Trophoblast cell (in vitro differentiated cells and primary cell): ENCODE data around the gene ORMDL3.

Experiments
- DNase-seq, 2 donors: peaks; one replicate each; pipeline ENCODE4 v3.0.0-alpha.2; 2016
- H2AFZ ChIP-seq: 2 replicates; pipeline ENCODE4 v1.6.1; 2013; ENCODE audit warnings: low read length, moderate library complexity, mild to moderate bottlenecking; ENCODE audit not compliant: insufficient read depth, poor library complexity
- H2AK5ac ChIP-seq: 2 replicates; pipeline ENCODE4 v1.6.1; 2013; ENCODE audit warnings: mild to moderate bottlenecking, low read length
- H2BK120ac ChIP-seq: 2 replicates; pipeline ENCODE4 v1.6.1; 2013; ENCODE audit warnings: low read length, mild to moderate bottlenecking, moderate library complexity; ENCODE audit not compliant: insufficient read depth, poor library complexity
- H2BK12ac ChIP-seq: 2 replicates; pipeline ENCODE4 v1.6.1; 2013; ENCODE audit warnings: mild to moderate bottlenecking, low read length, moderate library complexity
- H2BK5ac ChIP-seq: 2 replicates; pipeline ENCODE4 v1.6.1; 2013; ENCODE audit warnings: low read length, low read depth, moderate library complexity, mild to moderate bottlenecking; ENCODE audit not compliant: poor library complexity
- H3K14ac ChIP-seq: 2 replicates; pipeline ENCODE4 v1.6.1; 2013; ENCODE audit warnings: mild to moderate bottlenecking, low read length
- H3K18ac ChIP-seq: 2 replicates; pipeline ENCODE4 v1.6.1; 2013; ENCODE audit warnings: mild to moderate bottlenecking, low read length
- H3K23ac ChIP-seq: 2 replicates; pipeline ENCODE4 v1.6.1; 2013; ENCODE audit warnings: low read length
- H3K27ac ChIP-seq: 2 replicates; pipeline ENCODE4 v1.5.1; 2013; ENCODE audit warnings: low read depth, mild to moderate bottlenecking, inconsistent platforms, low read length, moderate library complexity
- H3K27me3 ChIP-seq: 2 replicates; pipeline ENCODE4 v1.6.1; 2013; ENCODE audit warnings: inconsistent platforms, mild to moderate bottlenecking, low read length, moderate library complexity; ENCODE audit not compliant: insufficient read depth
- H3K36me3 ChIP-seq, 2 experiments: 1 replicate in 1 of 2; 2 replicates in 1 of 2; pipeline ENCODE4 v1.6.1; 2013; ENCODE audit warnings: low read length in 2 of 2, mild to moderate bottlenecking in 2 of 2, moderate library complexity in 1 of 2; ENCODE audit not compliant: insufficient read depth in 2 of 2, control insufficient read depth in 1 of 2
- H3K4ac ChIP-seq: 2 replicates; pipeline ENCODE4 v1.6.1; 2013; ENCODE audit warnings: low read depth, mild to moderate bottlenecking, low read length, moderate library complexity
- H3K4me1 ChIP-seq, 2 experiments: 1 replicate in 1 of 2; 2 replicates in 1 of 2; pipeline ENCODE4 v1.6.1; 2013; ENCODE audit warnings: low read length in 2 of 2, mild to moderate bottlenecking in 2 of 2, moderate library complexity in 1 of 2; ENCODE audit not compliant: insufficient read depth in 2 of 2, control insufficient read depth in 1 of 2
- H3K4me2 ChIP-seq: 2 replicates; pipeline ENCODE4 v1.6.1; 2013; ENCODE audit warnings: inconsistent platforms, mild to moderate bottlenecking, low read length, moderate library complexity
- H3K4me3 ChIP-seq: 2 replicates; pipeline ENCODE4 v1.5.1; 2013; ENCODE audit warnings: mild to moderate bottlenecking, low read depth, low read length, inconsistent platforms
- H3K79me1 ChIP-seq: one replicate; pipeline ENCODE4 v1.6.1; 2013; ENCODE audit warnings: low read length
- H3K79me2 ChIP-seq: 2 replicates; pipeline ENCODE4 v1.6.1; 2013; ENCODE audit warnings: low read length, mild to moderate bottlenecking; ENCODE audit not compliant: control insufficient read depth, insufficient read depth, poor library complexity
- H3K9ac ChIP-seq: 2 replicates; pipeline ENCODE4 v1.6.1; 2013; ENCODE audit warnings: mild to moderate bottlenecking, low read length
- H3K9me3 ChIP-seq: 2 replicates; pipeline ENCODE4 v1.6.1; 2013; ENCODE audit warnings: low read depth, mild to moderate bottlenecking, control low read depth, inconsistent platforms, low read length; ENCODE audit not compliant: insufficient read depth
- H4K12ac ChIP-seq: 2 replicates; pipeline ENCODE4 v1.6.1; 2013; ENCODE audit warnings: low read depth, mild to moderate bottlenecking, low read length, moderate library complexity
- H4K8ac ChIP-seq: 2 replicates; pipeline ENCODE4 v1.6.1; 2013; ENCODE audit warnings: low read depth, mild to moderate bottlenecking, low read length, moderate library complexity
- H4K91ac ChIP-seq: one replicate; pipeline ENCODE4 v1.6.1; 2013; ENCODE audit warnings: low read depth, mild to moderate bottlenecking, low read length, moderate library complexity
- WGBS: extraction: QIAGEN DNeasy Blood & Tissue Kit; methylation state at CpG from one replicate; pipeline ENCODE4 v1.1.7; 2013; ENCODE audit warnings: missing lambda C conversion rate; ENCODE audit not compliant: insufficient read length, insufficient coverage; ENCODE audit errors: extremely low coverage; 5-methylcytosine and 5-hydroxymethylcytosine counted together

Gene ORMDL3

GRCh38 chr17:39937447-39937846 is 10.0 kb upstream of the ORMDL3 start:
- no peaks in the 10 kb centered on the region for H3K9me3 ChIP-seq
- no peaks in the 10 kb centered on the region for H3K4me1 ChIP-seq
- no peak overlapping the region for H2BK120ac ChIP-seq
- no peak overlapping the region for H3K18ac ChIP-seq
- H3K27me3 ChIP-seq = no peaks in the 10 kb centered on the region
- H3K27ac ChIP-seq = no peak overlapping the region
- no CpG with 5 or more reads among the region's 3 CpGs for WGBS
- no peak overlapping the region for H3K4me2 ChIP-seq
- no peak overlapping the region for H2AFZ ChIP-seq
- no peak overlapping the region for H3K14ac ChIP-seq
- no peak overlapping the region for H2AK5ac ChIP-seq
- H3K79me2 ChIP-seq = no peaks in the 10 kb centered on the region
- no peak overlapping the region for H4K12ac ChIP-seq
- no peak overlapping the region for H4K91ac ChIP-seq
- H4K8ac ChIP-seq = no peak overlapping the region
- no peaks in the 10 kb centered on the region for H3K36me3 ChIP-seq
- no peak overlapping the region for H3K9ac ChIP-seq
- H3K4ac ChIP-seq = no peak overlapping the region
- H3K79me1 ChIP-seq = no peaks in the 10 kb centered on the region
- no peak for DNase-seq
- H2BK5ac ChIP-seq = no peak overlapping the region
- no peak overlapping the region for H3K4me3 ChIP-seq
- no peak overlapping the region for H3K23ac ChIP-seq
- no peak overlapping the region for H2BK12ac ChIP-seq

- Histone ChIP-seq H3K79me1 (no peaks in the 10 kb centered on the region), H3K27ac (no peak overlapping the region), H3K4me1 (no peaks in the 10 kb centered on the region)
Observed at GRCh38 chr17:39935909-39936308, 8.5 kb upstream of the ORMDL3 start.

GRCh38 chr17:39934324-39934723 is 6.9 kb upstream of the ORMDL3 start:
- H3K79me2 ChIP-seq = no peaks in the 10 kb centered on the region
- H3K27ac ChIP-seq = no peak overlapping the region
- H3K14ac ChIP-seq = no peak overlapping the region
- H3K4me1 ChIP-seq = no peaks in the 10 kb centered on the region
- H3K18ac ChIP-seq = no peak overlapping the region
- H2BK120ac ChIP-seq = no peak overlapping the region
- no peak overlapping the region for H2AK5ac ChIP-seq
- H2BK12ac ChIP-seq = no peak overlapping the region
- no peak overlapping the region for H3K4ac ChIP-seq
- no peaks in the 10 kb centered on the region for H3K9me3 ChIP-seq
- H3K4me2 ChIP-seq = no peak overlapping the region
- H4K91ac ChIP-seq = no peak overlapping the region
- H3K9ac ChIP-seq = no peak overlapping the region
- H2AFZ ChIP-seq = no peak overlapping the region
- no peak overlapping the region for H4K12ac ChIP-seq
- no peaks in the 10 kb centered on the region for H3K27me3 ChIP-seq
- WGBS = no CpG with 5 or more reads among the region's 5 CpGs
- no peaks in the 10 kb centered on the region for H3K79me1 ChIP-seq
- H3K23ac ChIP-seq = no peak overlapping the region
- H3K4me3 ChIP-seq = no peak overlapping the region
- no peak for DNase-seq
- H3K36me3 ChIP-seq = no peaks in the 10 kb centered on the region
- H2BK5ac ChIP-seq = no peak overlapping the region
- H4K8ac ChIP-seq = no peak overlapping the region

More at GRCh38 chr17:39935909-39936308, 8.5 kb upstream of the ORMDL3 start:
- Histone ChIP-seq H3K4me2 (no peak overlapping the region), H3K18ac (no peak overlapping the region), H2AFZ (no peak overlapping the region), H2BK5ac (no peak overlapping the region), H3K4me3 (no peak overlapping the region), H2BK120ac (no peak overlapping the region), H3K9ac (no peak overlapping the region), H3K4ac (no peak overlapping the region), H3K23ac (no peak overlapping the region), H3K9me3 (no peaks in the 10 kb centered on the region), H4K8ac (no peak overlapping the region), H3K27me3 (no peaks in the 10 kb centered on the region), H3K14ac (no peak overlapping the region), H4K91ac (no peak overlapping the region), H4K12ac (no peak overlapping the region), H3K36me3 (no peaks in the 10 kb centered on the region), H3K79me2 (no peaks in the 10 kb centered on the region), H2BK12ac (no peak overlapping the region), H2AK5ac (no peak overlapping the region)
- WGBS = no CpG with 5 or more reads among the region's 3 CpGs
- DNase-seq = no peak

GRCh38 chr17:39933912-39934311 is 6.5 kb upstream of the ORMDL3 start:
- Histone ChIP-seq H2AK5ac (no peak overlapping the region), H4K8ac (no peak overlapping the region), H3K18ac (no peak overlapping the region), H2AFZ (no peak overlapping the region), H3K79me1 (no peaks in the 10 kb centered on the region), H3K79me2 (no peaks in the 10 kb centered on the region), H3K9ac (no peak overlapping the region), H3K14ac (no peak overlapping the region), H3K4me1 (no peaks in the 10 kb centered on the region), H4K12ac (no peak overlapping the region), H3K4me2 (no peak overlapping the region), H3K27me3 (no peaks in the 10 kb centered on the region), H3K36me3 (no peaks in the 10 kb centered on the region), H2BK12ac (no peak overlapping the region), H3K27ac (no peak overlapping the region), H3K4me3 (no peak overlapping the region), H2BK5ac (no peak overlapping the region), H3K9me3 (no peaks in the 10 kb centered on the region), H2BK120ac (no peak overlapping the region), H3K23ac (no peak overlapping the region), H4K91ac (no peak overlapping the region), H3K4ac (no peak overlapping the region)
- DNase-seq = no peak
- WGBS = no CpG with 5 or more reads among the region's 5 CpGs
